ENCODE data around the gene FOXJ3.
A peak's percentile ranks its signal among the peaks of the same experiment; 100 is the strongest.

Gene FOXJ3

GRCh38 chr1:42189931-42190853 is 144.8 kb downstream of the FOXJ3 start:
- DNase-seq (ENCODE audit: low read depth) = no peak

- peak; percentile 58 for DNase-seq (ENCODE audit: low read depth)
Observed at GRCh38 chr1:42186152-42186551, 148.9 kb downstream of the FOXJ3 start.

- no peak for DNase-seq (ENCODE audit: low read depth)
Observed at GRCh38 chr1:42184616-42185015, 150.4 kb downstream of the FOXJ3 start.

- no peak for DNase-seq (ENCODE audit: low read depth)
Observed at GRCh38 chr1:42183957-42184268, 151.1 kb downstream of the FOXJ3 start.

GRCh38 chr1:42183210-42183956 is 151.7 kb downstream of the FOXJ3 start:
- no peak for DNase-seq (ENCODE audit: low read depth)

- DNase-seq (ENCODE audit: low read depth) = no peak
Observed at GRCh38 chr1:42181687-42182086, 153.3 kb downstream of the FOXJ3 start.

- DNase-seq (ENCODE audit: low read depth) = no peak
Observed at GRCh38 chr1:42179900-42180329, 155.1 kb downstream of the FOXJ3 start.

- no peak for DNase-seq (ENCODE audit: low read depth)
Observed at GRCh38 chr1:42179275-42179674, 155.8 kb downstream of the FOXJ3 start.

- no peak for DNase-seq (ENCODE audit: low read depth)
Observed at GRCh38 chr1:42178249-42178648, 156.8 kb downstream of the FOXJ3 start.

GRCh38 chr1:42177541-42177981 is 157.5 kb downstream of the FOXJ3 start:
- no peak for DNase-seq (ENCODE audit: low read depth)

GRCh38 chr1:42176902-42177519 is 158.0 kb downstream of the FOXJ3 start:
- no peak for DNase-seq (ENCODE audit: low read depth)

GRCh38 chr1:42175314-42176054 is 159.6 kb downstream of the FOXJ3 start:
- DNase-seq (ENCODE audit: low read depth) = no peak

GRCh38 chr1:42173961-42174735 is 160.9 kb downstream of the FOXJ3 start:
- no peak for DNase-seq (ENCODE audit: low read depth)

GRCh38 chr1:42173155-42173933 is 161.7 kb downstream of the FOXJ3 start:
- no peak for DNase-seq (ENCODE audit: low read depth)

GRCh38 chr1:42172381-42173133 is 162.5 kb downstream of the FOXJ3 start:
- DNase-seq (ENCODE audit: low read depth) = no peak

- no peak for DNase-seq (ENCODE audit: low read depth)
Observed at GRCh38 chr1:42171679-42172266, 163.3 kb downstream of the FOXJ3 start.

GRCh38 chr1:42170779-42171621 is 164.0 kb downstream of the FOXJ3 start:
- DNase-seq (ENCODE audit: low read depth) = no peak

GRCh38 chr1:42168763-42169162 is 166.3 kb downstream of the FOXJ3 start:
- no peak for DNase-seq (ENCODE audit: low read depth)

- DNase-seq (ENCODE audit: low read depth) = no peak
Observed at GRCh38 chr1:42168391-42168670, 166.7 kb downstream of the FOXJ3 start.

Data from HS-5 (cell line).